ENCODE results near the gene ELOVL1.

DNA sequence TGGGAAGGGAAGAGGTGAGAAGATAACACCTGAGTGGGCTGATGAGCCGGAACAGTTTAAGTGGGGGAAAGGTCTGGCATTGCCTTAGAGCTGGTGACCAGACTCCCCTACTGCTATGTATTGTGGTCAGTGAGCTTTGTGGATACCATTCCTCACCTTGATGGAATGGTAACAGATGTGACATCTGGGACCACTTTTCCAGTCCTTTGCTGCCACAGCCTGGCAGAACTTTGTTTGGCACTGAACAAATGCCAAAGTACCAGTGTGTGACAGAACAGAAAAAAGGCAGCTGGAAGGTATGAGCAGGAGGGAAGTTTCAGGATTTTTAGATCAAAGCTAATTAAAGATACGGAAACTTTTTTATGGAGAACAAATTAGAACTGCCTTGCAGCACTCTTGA lies 15.6 kb upstream of the ELOVL1 start:
- TF ChIP-seq, protein P1, sequence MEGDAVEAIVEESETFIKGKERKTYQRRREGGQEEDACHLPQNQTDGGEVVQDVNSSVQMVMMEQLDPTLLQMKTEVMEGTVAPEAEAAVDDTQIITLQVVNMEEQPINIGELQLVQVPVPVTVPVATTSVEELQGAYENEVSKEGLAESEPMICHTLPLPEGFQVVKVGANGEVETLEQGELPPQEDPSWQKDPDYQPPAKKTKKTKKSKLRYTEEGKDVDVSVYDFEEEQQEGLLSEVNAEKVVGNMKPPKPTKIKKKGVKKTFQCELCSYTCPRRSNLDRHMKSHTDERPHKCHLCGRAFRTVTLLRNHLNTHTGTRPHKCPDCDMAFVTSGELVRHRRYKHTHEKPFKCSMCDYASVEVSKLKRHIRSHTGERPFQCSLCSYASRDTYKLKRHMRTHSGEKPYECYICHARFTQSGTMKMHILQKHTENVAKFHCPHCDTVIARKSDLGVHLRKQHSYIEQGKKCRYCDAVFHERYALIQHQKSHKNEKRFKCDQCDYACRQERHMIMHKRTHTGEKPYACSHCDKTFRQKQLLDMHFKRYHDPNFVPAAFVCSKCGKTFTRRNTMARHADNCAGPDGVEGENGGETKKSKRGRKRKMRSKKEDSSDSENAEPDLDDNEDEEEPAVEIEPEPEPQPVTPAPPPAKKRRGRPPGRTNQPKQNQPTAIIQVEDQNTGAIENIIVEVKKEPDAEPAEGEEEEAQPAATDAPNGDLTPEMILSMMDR (conservative IDR thresholded peaks at IDR 0.05; ENCODE audit: low read depth in 2 of 2): 0 out of 4 replicates have a peak, but pooled peaks of 1 of the 2 experiments have one; percentile 23
- TF ChIP-seq POLR2AphosphoS5 (IDR thresholded peaks at IDR 0.05; ENCODE audit: low read depth): no peak
- TF ChIP-seq, protein P2, sequence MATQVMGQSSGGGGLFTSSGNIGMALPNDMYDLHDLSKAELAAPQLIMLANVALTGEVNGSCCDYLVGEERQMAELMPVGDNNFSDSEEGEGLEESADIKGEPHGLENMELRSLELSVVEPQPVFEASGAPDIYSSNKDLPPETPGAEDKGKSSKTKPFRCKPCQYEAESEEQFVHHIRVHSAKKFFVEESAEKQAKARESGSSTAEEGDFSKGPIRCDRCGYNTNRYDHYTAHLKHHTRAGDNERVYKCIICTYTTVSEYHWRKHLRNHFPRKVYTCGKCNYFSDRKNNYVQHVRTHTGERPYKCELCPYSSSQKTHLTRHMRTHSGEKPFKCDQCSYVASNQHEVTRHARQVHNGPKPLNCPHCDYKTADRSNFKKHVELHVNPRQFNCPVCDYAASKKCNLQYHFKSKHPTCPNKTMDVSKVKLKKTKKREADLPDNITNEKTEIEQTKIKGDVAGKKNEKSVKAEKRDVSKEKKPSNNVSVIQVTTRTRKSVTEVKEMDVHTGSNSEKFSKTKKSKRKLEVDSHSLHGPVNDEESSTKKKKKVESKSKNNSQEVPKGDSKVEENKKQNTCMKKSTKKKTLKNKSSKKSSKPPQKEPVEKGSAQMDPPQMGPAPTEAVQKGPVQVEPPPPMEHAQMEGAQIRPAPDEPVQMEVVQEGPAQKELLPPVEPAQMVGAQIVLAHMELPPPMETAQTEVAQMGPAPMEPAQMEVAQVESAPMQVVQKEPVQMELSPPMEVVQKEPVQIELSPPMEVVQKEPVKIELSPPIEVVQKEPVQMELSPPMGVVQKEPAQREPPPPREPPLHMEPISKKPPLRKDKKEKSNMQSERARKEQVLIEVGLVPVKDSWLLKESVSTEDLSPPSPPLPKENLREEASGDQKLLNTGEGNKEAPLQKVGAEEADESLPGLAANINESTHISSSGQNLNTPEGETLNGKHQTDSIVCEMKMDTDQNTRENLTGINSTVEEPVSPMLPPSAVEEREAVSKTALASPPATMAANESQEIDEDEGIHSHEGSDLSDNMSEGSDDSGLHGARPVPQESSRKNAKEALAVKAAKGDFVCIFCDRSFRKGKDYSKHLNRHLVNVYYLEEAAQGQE (IDR thresholded peaks at IDR 0.05; ENCODE audit: unreplicated experiment): no peak
- no peak for TF ChIP-seq EZH2 (IDR thresholded peaks at IDR 0.05; ENCODE audit: low read depth, unreplicated experiment)
- TF ChIP-seq JUNB (IDR thresholded peaks at IDR 0.05; ENCODE audit: unreplicated experiment): no peak
- no peak for TF ChIP-seq STAT1 (IDR thresholded peaks at IDR 0.05; ENCODE audit: unreplicated experiment)
- no peak for TF ChIP-seq EZH2phosphoT487 (IDR thresholded peaks at IDR 0.05; ENCODE audit: unreplicated experiment)
- TF ChIP-seq ZNF114 (CRISPR knock-in tag; IDR thresholded peaks at IDR 0.05): no peak

All from GM23338 (cell line).